HG03460 (cell line): Measurements from ENCODE around the gene NDUFS8.

Experiments used
- ATAC-seq: cut with Tn5 transposase; IDR thresholded peaks from one replicate; pipeline ENCODE4 v1.9.1; 2021; ENCODE audit not compliant: unreplicated experiment

Gene NDUFS8

DNA sequence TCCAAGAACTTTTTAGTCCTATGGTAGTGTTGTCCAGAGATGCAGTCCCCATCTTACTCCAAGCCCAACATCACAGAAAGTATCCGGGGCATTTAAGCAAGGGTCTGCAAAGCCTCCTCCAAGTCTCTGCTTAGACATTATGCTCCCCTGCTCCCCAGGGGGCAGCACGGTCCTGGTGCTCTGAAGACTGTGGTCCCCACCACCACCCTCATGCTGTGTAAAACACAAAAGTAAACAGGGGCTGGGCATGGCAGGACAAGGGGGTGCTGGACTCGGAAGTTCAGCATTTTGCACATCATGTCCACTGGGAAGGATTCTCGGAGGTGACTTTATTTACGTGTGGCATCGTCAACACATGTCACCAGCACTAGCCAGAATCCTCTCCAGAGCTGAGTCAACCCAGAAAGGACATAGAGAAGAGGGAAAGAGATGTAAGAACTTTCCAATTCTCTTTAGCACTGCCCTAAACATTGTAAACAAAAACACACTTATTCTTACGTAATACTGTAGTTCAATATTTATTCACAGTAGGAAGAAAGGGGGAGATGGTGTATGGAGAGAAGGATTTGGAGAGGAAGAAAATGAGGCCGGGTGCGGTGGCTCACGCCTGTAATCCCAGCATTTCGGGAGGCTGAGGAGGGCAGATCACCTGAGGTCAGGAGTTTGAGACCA, 46.0 kb downstream of the NDUFS8 start:
- ATAC-seq: no peak

DNA sequence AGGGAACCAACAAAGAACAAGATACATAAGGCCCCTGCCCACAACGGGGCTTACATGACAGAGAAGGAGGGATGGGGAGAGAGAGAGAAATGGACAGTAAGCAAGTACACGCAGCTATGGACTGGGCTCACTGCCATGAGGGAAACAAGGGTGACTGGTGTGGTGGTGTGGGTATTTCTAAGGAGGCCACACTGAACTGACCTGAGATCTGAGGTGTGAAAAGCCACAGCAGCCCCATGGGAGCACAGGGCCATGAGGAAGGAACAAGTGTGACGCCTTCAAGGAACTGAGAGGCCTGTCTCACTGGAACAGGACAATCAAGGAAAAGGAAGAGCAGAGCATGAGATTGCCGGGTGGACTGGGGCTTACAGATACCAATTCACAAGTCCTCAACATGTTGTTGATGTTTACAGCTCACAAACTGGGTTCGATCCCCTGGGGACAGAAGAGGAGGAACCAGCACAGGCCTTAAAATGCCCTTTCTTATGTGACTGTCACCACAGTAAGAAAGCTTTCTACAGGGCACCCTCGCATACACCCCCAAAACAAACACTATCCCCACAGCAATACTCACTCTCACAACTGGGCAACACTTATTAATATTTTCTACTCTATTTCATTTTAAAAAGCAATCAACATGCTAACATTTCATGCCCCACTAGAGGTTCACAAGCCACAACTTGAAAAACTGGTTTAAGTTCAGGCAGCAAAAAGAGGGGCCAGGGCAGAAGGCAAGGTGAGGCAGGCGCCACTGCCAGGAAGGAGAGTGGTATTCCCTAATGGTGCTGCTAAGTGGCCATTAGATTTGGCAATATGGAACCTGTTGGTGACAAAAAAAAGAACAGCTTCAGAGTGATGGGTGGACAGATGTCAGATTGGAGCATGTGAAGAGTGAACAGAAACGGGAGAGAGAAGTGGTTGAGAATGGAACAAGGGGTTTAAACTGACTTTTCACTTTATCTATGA, 47.4 kb downstream of the NDUFS8 start:
- peak; percentile 50 for ATAC-seq

GRCh38 chr11:68080860-68081259, 50.4 kb downstream of the NDUFS8 start:
- ATAC-seq: no peak

DNA sequence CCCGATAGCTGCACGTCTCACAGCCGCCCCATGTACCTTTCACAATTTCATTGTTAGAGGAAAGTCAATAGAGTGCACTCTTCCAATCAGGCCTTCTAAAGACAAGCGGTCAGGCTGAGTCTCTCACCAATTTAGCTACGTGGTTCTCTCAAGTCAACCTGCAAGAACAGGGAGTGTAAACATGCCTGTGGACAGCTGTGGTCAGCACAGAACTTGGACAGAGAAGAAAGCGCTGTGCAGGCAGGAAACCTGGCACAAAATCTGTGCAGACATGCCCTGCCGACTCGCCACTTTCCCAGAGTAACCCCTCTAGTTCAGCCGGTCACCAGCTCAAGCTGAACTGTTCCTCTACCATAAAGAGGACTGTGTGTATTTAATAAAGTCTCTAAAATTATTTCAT, 51.2 kb downstream of the NDUFS8 start:
- ATAC-seq: no peak

- no peak for ATAC-seq
Observed at GRCh38 chr11:68082481-68082880, 52.0 kb downstream of the NDUFS8 start.

DNA sequence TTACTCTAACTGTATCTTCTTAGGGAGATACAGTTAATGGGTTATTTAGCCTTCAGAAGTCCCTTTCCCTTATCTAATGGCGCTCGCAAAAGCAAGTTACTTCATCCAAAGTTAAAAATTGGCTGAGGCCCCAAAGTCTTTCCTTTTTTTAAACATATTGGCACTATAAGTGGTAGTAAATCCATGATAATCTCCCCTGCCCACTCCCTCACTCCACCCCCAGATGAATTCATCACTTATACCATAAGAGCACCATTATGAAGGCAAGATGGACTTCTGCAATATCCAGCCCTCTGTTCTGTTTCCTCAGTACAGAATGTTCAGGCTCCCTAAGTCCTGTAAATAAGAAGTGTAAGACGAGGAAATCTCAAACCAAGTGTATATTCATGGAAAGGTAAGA, 53.0 kb downstream of the NDUFS8 start:
- no peak for ATAC-seq
